ENCODE data around the gene FSIP1.

Gene FSIP1

GRCh38 chr15:39776068-39776467, 6.6 kb downstream of the FSIP1 start:
- H3K36me3 ChIP-seq (ENCODE audit: control insufficient read depth, insufficient read depth, low read length): no peaks in the 10 kb centered on the region
- no peaks in the 10 kb centered on the region for H3K27me3 ChIP-seq (replicated peaks; ENCODE audit: control insufficient read depth, insufficient read depth, low read length)
- DNase-seq (ENCODE audit: extremely low read depth, insufficient read length): no peak
- TF ChIP-seq CTCF (IDR thresholded peaks at IDR 0.05; ENCODE audit: insufficient read depth, low read length, poor library complexity, severe bottlenecking): no peak
- no peak overlapping the region for H3K4me3 ChIP-seq (replicated peaks; ENCODE audit: low read depth, low read length)

GRCh38 chr15:39774688-39775267, 7.9 kb downstream of the FSIP1 start:
- no peaks in the 10 kb centered on the region for H3K27me3 ChIP-seq (replicated peaks; ENCODE audit: control insufficient read depth, insufficient read depth, low read length)
- H3K4me3 ChIP-seq (replicated peaks; ENCODE audit: low read depth, low read length): no peak overlapping the region
- H3K36me3 ChIP-seq (ENCODE audit: control insufficient read depth, insufficient read depth, low read length): no peaks in the 10 kb centered on the region
- TF ChIP-seq CTCF (IDR thresholded peaks at IDR 0.05; ENCODE audit: insufficient read depth, low read length, poor library complexity, severe bottlenecking): no peak
- DNase-seq (ENCODE audit: extremely low read depth, insufficient read length): no peak

- no peak for DNase-seq (ENCODE audit: extremely low read depth, insufficient read length)
- no peak for TF ChIP-seq CTCF (IDR thresholded peaks at IDR 0.05; ENCODE audit: insufficient read depth, low read length, poor library complexity, severe bottlenecking)
- no peak overlapping the region for H3K4me3 ChIP-seq (replicated peaks; ENCODE audit: low read depth, low read length)
- H3K27me3 ChIP-seq (replicated peaks; ENCODE audit: control insufficient read depth, insufficient read depth, low read length): no peaks in the 10 kb centered on the region
- no peaks in the 10 kb centered on the region for H3K36me3 ChIP-seq (ENCODE audit: control insufficient read depth, insufficient read depth, low read length)
These were observed 11.6 kb downstream of the FSIP1 start for GRCh38 chr15:39770748-39771689.

- no peak for TF ChIP-seq CTCF (IDR thresholded peaks at IDR 0.05; ENCODE audit: insufficient read depth, low read length, poor library complexity, severe bottlenecking)
- Histone ChIP-seq H3K4me3 (replicated peaks; ENCODE audit: low read depth, low read length) (no peak overlapping the region), H3K36me3 (ENCODE audit: control insufficient read depth, insufficient read depth, low read length) (no peaks in the 10 kb centered on the region), H3K27me3 (replicated peaks; ENCODE audit: control insufficient read depth, insufficient read depth, low read length) (no peaks in the 10 kb centered on the region)
- DNase-seq (ENCODE audit: extremely low read depth, insufficient read length): no peak
These were observed 14.7 kb downstream of the FSIP1 start for GRCh38 chr15:39767921-39768320.

GRCh38 chr15:39761006-39761405, 21.6 kb downstream of the FSIP1 start:
- Histone ChIP-seq H3K36me3 (ENCODE audit: control insufficient read depth, insufficient read depth, low read length) (no peaks in the 10 kb centered on the region), H3K27me3 (replicated peaks; ENCODE audit: control insufficient read depth, insufficient read depth, low read length) (no peaks in the 10 kb centered on the region), H3K4me3 (replicated peaks; ENCODE audit: low read depth, low read length) (no peak overlapping the region)
- TF ChIP-seq CTCF (IDR thresholded peaks at IDR 0.05; ENCODE audit: insufficient read depth, low read length, poor library complexity, severe bottlenecking): no peak
- no peak for DNase-seq (ENCODE audit: extremely low read depth, insufficient read length)

Data from GM06990 (cell line).